ENCODE data around the gene SULT1C4. TPM values are rescaled to one million over a fixed set of nuclear protein-coding genes. Genes with fewer than 3 reads are reported as not detected.

SULT1C4 gene
- total RNA-seq, 1 experiment from 2014 or later = 0.96 TPM

- no peaks in the 10 kb centered on the region for H3K36me3 Mint-ChIP-seq (ENCODE audit: insufficient read depth in 1 of 3, low read depth in 3 of 3)
- H3K27me3 Mint-ChIP-seq (ENCODE audit: low read depth) = no peaks in the 10 kb centered on the region; the same call in 1 of the 2 replicates
- 0 out of 4 replicates have a peak, but pooled peaks cover 0 to 2% of the 10 kb centered on the region in 2 experiments for H3K4me1 Mint-ChIP-seq
- Histone ChIP-seq H3K56ac (ENCODE audit: insufficient read length, low read depth, low read length) (no peak overlapping the region), H4K20me1 (ENCODE audit: control insufficient read depth, insufficient read depth, insufficient read length) (no peaks in the 10 kb centered on the region), H3K9ac (ENCODE audit: extremely low read depth, insufficient read length, low read length) (no peak overlapping the region), H2BK12ac (ENCODE audit: insufficient read length, low read depth, low read length) (no peak overlapping the region), H4K5ac (ENCODE audit: insufficient read length, low read depth, low read length) (no peak overlapping the region), H3K4ac (ENCODE audit: low read depth, low read length) (no peak overlapping the region), H2BK20ac (ENCODE audit: low read depth, low read length, poor library complexity, severe bottlenecking) (no peak overlapping the region), H3K4me2 (ENCODE audit: insufficient read depth, insufficient read length, low read length) (no peak overlapping the region), H4K91ac (ENCODE audit: insufficient read length, low read depth, low read length) (no peak overlapping the region), H3K4me1 (ENCODE audit: insufficient read depth, low read length) (peaks cover 2% of the 10 kb centered on the region; the same call in 1 of the 2 replicates), H3K23ac (ENCODE audit: insufficient read length, low read depth, low read length) (no peak overlapping the region), H2BK5ac (ENCODE audit: insufficient read length, low read length) (no peak overlapping the region), H2AK5ac (ENCODE audit: insufficient read length, low read length) (no peak overlapping the region), H3K79me2 (ENCODE audit: insufficient read depth, low read length) (no peaks in the 10 kb centered on the region), H3K14ac (ENCODE audit: insufficient read depth, low read length) (no peak overlapping the region), H3K27me3 (ENCODE audit: insufficient read depth, low read length) (no peaks in the 10 kb centered on the region), H3K23me2 (ENCODE audit: insufficient read length, low read depth, low read length, poor library complexity, severe bottlenecking) (no peaks in the 10 kb centered on the region), H2AFZ (ENCODE audit: low read length) (no peak overlapping the region), H3K27ac (ENCODE audit: insufficient read length, low read depth, low read length) (no peak overlapping the region), H4K8ac (replicated peaks; ENCODE audit: insufficient read length, low read depth, low read length) (no peak overlapping the region), H2BK15ac (ENCODE audit: low read depth, low read length) (no peak overlapping the region), H3K9me3 (ENCODE audit: control insufficient read depth, low read depth, low read length) (no peaks in the 10 kb centered on the region), H3K79me1 (ENCODE audit: insufficient read depth, low read depth, low read length, poor library complexity, severe bottlenecking) (no peaks in the 10 kb centered on the region), H3K18ac (ENCODE audit: insufficient read length, low read depth, low read length) (no peak overlapping the region), H2BK120ac (ENCODE audit: low read depth, low read length, poor library complexity, severe bottlenecking) (no peak overlapping the region), H3T11ph (ENCODE audit: low read length) (no peak overlapping the region)
- TF ChIP-seq CTCF (conservative IDR thresholded peaks at IDR 0.05) = no peak
- no peak overlapping the region for H3K27ac Mint-ChIP-seq
- DNase-seq = no peak
- WGBS (ENCODE audit: extremely low coverage, insufficient read length, low lambda C conversion rate) = no CpG with 5 or more reads among the region's 3 CpGs
- H3K4me3 Mint-ChIP-seq = no peak overlapping the region
- no peaks in the 10 kb centered on the region for H3K9me3 Mint-ChIP-seq
These were observed 30.9 kb upstream of the SULT1C4 start for GRCh38 chr2:108346827-108347226.

Measured in H9 (cell line).